Activated CD4-positive, alpha-beta T cell treated with anti-CD3 and anti-CD28 coated beads, Interleukin-2, amount 50 U/mL, for 24 hours (primary cell): ENCODE measurements around the gene AKT2.
A peak's percentile ranks its signal among the peaks of the same experiment; 100 is the strongest.

ENCODE experiments used
- DNase-seq, 2 donors: peaks; one replicate each; pipeline ENCODE4 v3.0.0-alpha.2; 2020; ENCODE audit warnings: low read depth in 1 of 2, low spot score in 1 of 2

Gene AKT2

GRCh38 chr19:40302224-40303011 is 17.3 kb upstream of the AKT2 start:
- DNase-seq = no peak

GRCh38 chr19:40300668-40301067 is 15.5 kb upstream of the AKT2 start:
- no peak for DNase-seq

- no peak for DNase-seq
These were observed 12.9 kb upstream of the AKT2 start for GRCh38 chr19:40298026-40298425.

GRCh38 chr19:40294560-40294959 is 9.4 kb upstream of the AKT2 start:
- no peak for DNase-seq

- no peak for DNase-seq
These were observed 1.9 kb upstream of the AKT2 start for GRCh38 chr19:40286971-40287421.

GRCh38 chr19:40286235-40286970 is 1.3 kb upstream of the AKT2 start:
- DNase-seq = no peak

GRCh38 chr19:40285353-40286234 is 449 bp upstream of the AKT2 start:
- DNase-seq = peak; percentile 90 to 97

- no peak for DNase-seq
These were observed 969 bp downstream of the AKT2 start for GRCh38 chr19:40284251-40284500.

- DNase-seq = no peak
These were observed 1.5 kb downstream of the AKT2 start for GRCh38 chr19:40283414-40284250.

- DNase-seq = no peak
These were observed 2.2 kb downstream of the AKT2 start for GRCh38 chr19:40282920-40283319.

GRCh38 chr19:40282209-40282580 is 3.0 kb downstream of the AKT2 start:
- DNase-seq = no peak

- DNase-seq = no peak
These were observed 3.5 kb downstream of the AKT2 start for GRCh38 chr19:40281381-40282208.

- no peak for DNase-seq
These were observed 4.4 kb downstream of the AKT2 start for GRCh38 chr19:40280608-40281221.

- no peak for DNase-seq
These were observed 5.2 kb downstream of the AKT2 start for GRCh38 chr19:40279761-40280607.

- no peak for DNase-seq
These were observed 6.0 kb downstream of the AKT2 start for GRCh38 chr19:40279120-40279551.

GRCh38 chr19:40278361-40279035 is 6.6 kb downstream of the AKT2 start:
- DNase-seq = no peak

GRCh38 chr19:40277356-40278059 is 7.6 kb downstream of the AKT2 start:
- no peak for DNase-seq
